GM08714 (cell line): ENCODE results near the gene PCTP.

Experiments used
- H3K4me3 ChIP-seq: fragments of 200-500 bp; sonication (Bioruptor generic); 2 replicates; pipeline ENCODE4 v1.5.1; 2014; ENCODE audit warnings: mild to moderate bottlenecking, low read length, inconsistent platforms
- ZNF274 ChIP-seq: IDR thresholded peaks from 2 replicates; pipeline ENCODE4 v1.6.1; 2012; ENCODE audit warnings: mild to moderate bottlenecking, low read depth, low read length

PCTP gene

DNA sequence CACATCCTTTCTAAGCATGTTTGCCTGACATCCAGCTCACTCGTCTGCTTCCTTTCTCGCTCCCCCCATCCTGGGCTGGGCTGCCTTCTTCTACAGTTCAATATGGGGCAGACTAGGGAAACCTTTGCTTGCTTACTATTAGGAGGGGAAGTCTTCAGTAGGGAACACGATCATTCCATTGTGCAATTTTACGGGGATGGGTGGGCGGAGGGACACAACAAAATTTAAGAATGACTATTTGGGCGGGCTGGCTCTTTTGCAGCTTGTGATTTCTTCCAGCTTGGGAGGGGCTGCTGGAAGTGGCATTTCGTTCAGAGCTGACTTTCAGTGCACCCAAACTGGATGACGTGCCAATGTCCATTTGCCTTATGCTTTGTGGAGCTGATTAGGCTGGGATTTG lies 25.4 kb downstream of the PCTP start:
- no peak overlapping the region for H3K4me3 ChIP-seq
- TF ChIP-seq ZNF274: no peak

DNA sequence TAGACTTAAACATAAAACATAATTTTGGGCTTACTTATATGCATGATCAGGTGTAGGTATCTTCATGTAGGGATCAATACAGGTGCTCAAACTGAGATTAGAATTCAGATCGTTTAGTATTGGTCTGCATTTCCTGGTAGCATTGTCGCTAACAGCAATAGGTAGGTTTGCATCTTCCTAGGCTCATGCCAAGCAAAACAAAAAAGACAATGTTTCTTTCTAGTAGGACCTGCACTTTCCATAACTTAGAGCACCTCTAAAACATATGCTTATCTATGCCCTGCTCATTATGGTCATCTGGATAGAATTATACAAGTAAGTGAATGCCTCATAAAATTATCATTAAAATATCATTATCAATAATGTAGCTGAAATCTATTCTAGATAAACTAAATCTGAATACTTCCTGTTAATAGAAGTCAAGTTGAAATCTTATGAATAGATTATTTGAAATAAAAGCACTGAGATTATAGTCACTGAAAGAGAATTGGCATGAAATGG lies 26.7 kb downstream of the PCTP start:
- TF ChIP-seq ZNF274: no peak
- no peak overlapping the region for H3K4me3 ChIP-seq

GRCh38 chr17:55778389-55779118 lies 27.7 kb downstream of the PCTP start:
- TF ChIP-seq ZNF274: no peak
- H3K4me3 ChIP-seq: no peak overlapping the region

GRCh38 chr17:55783684-55784245 lies 32.9 kb downstream of the PCTP start:
- no peak for TF ChIP-seq ZNF274
- H3K4me3 ChIP-seq: no peak overlapping the region

DNA sequence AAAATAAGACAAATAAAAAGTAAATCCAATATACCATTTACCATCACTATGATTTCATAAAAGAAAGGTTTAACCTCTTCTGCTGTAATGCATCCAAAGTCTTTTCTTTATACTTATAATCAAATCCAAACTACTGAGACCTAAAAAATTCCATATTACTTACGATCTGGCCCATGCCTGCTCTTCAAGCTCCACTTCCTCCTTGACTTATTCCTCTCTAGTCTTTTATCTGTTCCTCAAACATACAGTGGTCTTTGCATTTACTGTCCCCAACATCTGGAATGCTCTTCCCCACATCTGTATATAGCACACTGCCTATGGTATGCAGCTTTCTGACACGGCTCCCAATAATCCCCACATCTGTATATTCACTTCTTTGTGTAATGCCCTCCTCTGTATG lies 33.8 kb downstream of the PCTP start:
- no peak overlapping the region for H3K4me3 ChIP-seq
- TF ChIP-seq ZNF274: no peak

- no peak for TF ChIP-seq ZNF274
- no peak overlapping the region for H3K4me3 ChIP-seq
Measured at GRCh38 chr17:55785181-55785580, 34.3 kb downstream of the PCTP start.

- no peak overlapping the region for H3K4me3 ChIP-seq
- TF ChIP-seq ZNF274: no peak
Measured at GRCh38 chr17:55793272-55793671, 42.4 kb downstream of the PCTP start.

GRCh38 chr17:55794725-55795482 lies 44.1 kb downstream of the PCTP start:
- no peak for TF ChIP-seq ZNF274
- H3K4me3 ChIP-seq: no peak overlapping the region

- no peak for TF ChIP-seq ZNF274
- H3K4me3 ChIP-seq: no peak overlapping the region
Measured at GRCh38 chr17:55806745-55807495, 56.1 kb downstream of the PCTP start.

DNA sequence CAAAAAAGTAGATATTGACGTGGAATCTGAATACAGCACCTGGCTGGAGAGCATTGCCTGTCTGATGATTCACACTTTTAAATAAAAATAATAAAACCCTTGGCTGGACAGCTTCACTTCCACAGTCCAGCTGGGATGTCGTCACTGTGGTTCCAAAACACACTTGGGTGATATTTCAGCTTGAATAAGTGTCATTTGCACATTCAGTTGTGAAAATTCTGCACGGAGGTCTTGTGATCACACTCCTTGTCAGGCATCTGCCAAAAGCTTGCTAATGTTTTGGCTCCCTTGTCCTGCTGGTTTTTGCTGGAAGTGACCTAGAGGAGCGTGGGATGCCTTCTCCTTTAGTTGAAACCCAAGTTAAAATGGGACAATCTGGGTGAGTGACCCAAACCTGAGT lies 60.7 kb downstream of the PCTP start:
- TF ChIP-seq ZNF274: no peak
- H3K4me3 ChIP-seq: no peak overlapping the region

- TF ChIP-seq ZNF274: no peak
- no peak overlapping the region for H3K4me3 ChIP-seq
Measured at GRCh38 chr17:55812323-55812722, 61.5 kb downstream of the PCTP start.

- no peak for TF ChIP-seq ZNF274
- no peak overlapping the region for H3K4me3 ChIP-seq
Measured at GRCh38 chr17:55813944-55814343, 63.1 kb downstream of the PCTP start.

- TF ChIP-seq ZNF274: no peak
- H3K4me3 ChIP-seq: no peak overlapping the region
Measured at GRCh38 chr17:55814377-55814776, 63.5 kb downstream of the PCTP start.
